Tibial nerve (tissue), 4 donors: ENCODE results near the gene PTPRE.

ENCODE experiments used
- CTCF ChIP-seq, 5 experiments: fragments of 200-600 bp in 3 of 5; fragments of 450-650 bp in 2 of 5; sonication (generic) in 3 of 5; IDR thresholded peaks; one replicate each; pipeline ENCODE4 v1.5.1; 2016 to 2019; ENCODE audit warnings: antibody characterized with exemption in 5 of 5, mild to moderate bottlenecking in 3 of 5, moderate library complexity in 2 of 5
- EP300 ChIP-seq, 2 donors: sonication (generic); formaldehyde crosslinking; IDR thresholded peaks; one replicate each; pipeline ENCODE4 v1.6.1; 2017; ENCODE audit warnings: antibody characterized with exemption in 2 of 2, mild to moderate bottlenecking in 1 of 2

GRCh38 chr10:128069351-128070051, 162.6 kb downstream of the PTPRE start:
- peak; percentile 72 to 88 (median 81) for TF ChIP-seq CTCF (IDR thresholded peaks at IDR 0.05)
- TF ChIP-seq EP300 (IDR thresholded peaks at IDR 0.05): no peak
